Retinal pigment epithelial cell (primary cell): ENCODE data around the gene PYGL.

Source experiments
- DNase-seq: peaks from one replicate; pipeline ENCODE4 v3.0.0-alpha.2; 2010; ENCODE audit warnings: low read depth
- H3K4me3 ChIP-seq: 2 replicates; pipeline ENCODE4 v1.5.1; 2011; ENCODE audit warnings: mild to moderate bottlenecking, low read length, control low read depth, moderate library complexity
- CTCF ChIP-seq: conservative IDR thresholded peaks from 2 replicates; pipeline ENCODE4 v1.5.1; 2011; ENCODE audit warnings: low read depth, low read length, control low read depth, inconsistent platforms

Gene PYGL

DNA sequence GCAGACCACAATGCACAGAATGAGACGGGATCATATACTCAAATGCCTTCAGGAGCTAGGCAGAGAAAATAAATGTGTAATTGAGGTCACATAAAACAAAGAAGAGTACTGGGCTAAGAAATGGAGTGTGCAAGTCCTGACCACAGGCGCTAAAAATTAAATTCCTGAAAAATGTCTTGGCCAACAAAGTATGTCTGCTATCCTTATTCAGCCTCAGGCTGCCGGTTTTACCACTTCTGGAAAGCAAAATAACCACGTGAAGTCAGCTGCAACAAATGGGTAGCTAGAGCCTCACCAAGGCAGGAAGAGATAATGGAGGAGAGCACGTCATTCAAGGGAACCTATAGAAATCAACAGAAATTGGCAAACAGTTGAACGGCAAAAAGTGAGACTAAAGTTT lies 3.1 kb downstream of the PYGL start:
- no peak for DNase-seq
- TF ChIP-seq CTCF: no peak
- H3K4me3 ChIP-seq: no peak overlapping the region

- DNase-seq: no peak
- no peak overlapping the region for H3K4me3 ChIP-seq
- no peak for TF ChIP-seq CTCF
Observed at GRCh38 chr14:50937800-50938199, 6.5 kb downstream of the PYGL start.

GRCh38 chr14:50937325-50937724 lies 7.0 kb downstream of the PYGL start:
- TF ChIP-seq CTCF: no peak

GRCh38 chr14:50936882-50937281 lies 7.4 kb downstream of the PYGL start:
- no peak for DNase-seq
- H3K4me3 ChIP-seq: no peak overlapping the region
- no peak for TF ChIP-seq CTCF

More at GRCh38 chr14:50937325-50937724, 7.0 kb downstream of the PYGL start:
- no peak for DNase-seq
- no peak overlapping the region for H3K4me3 ChIP-seq

GRCh38 chr14:50936016-50936340 lies 8.3 kb downstream of the PYGL start:
- DNase-seq: no peak
- H3K4me3 ChIP-seq: no peak overlapping the region
- TF ChIP-seq CTCF: no peak

GRCh38 chr14:50935126-50936015 lies 8.9 kb downstream of the PYGL start:
- TF ChIP-seq CTCF: no peak
- no peak for DNase-seq
- H3K4me3 ChIP-seq: no peak overlapping the region
